ENCODE measurements around the gene FBXO42. TPM values are rescaled to one million over a fixed set of nuclear protein-coding genes. Genes with fewer than 3 reads are reported as not detected.
A peak's percentile ranks its signal among the peaks of the same experiment; 100 is the strongest.

Gene FBXO42
- total and polyA plus RNA-seq, 2 of the 13 experiments (the other 11 are each of a cell fraction or from before 2014, with no cell fraction given), result 7.6 to 17.5 TPM

GRCh38 chr1:16367258-16367967, 15.1 kb upstream of the FBXO42 start (continued):
- TF ChIP-seq FOXP4 (CRISPR knock-in tag; IDR thresholded peaks at IDR 0.05) (peak; percentile 51; the same call in 1 of the 2 replicates), TRIM24 (CRISPR knock-in tag; IDR thresholded peaks at IDR 0.05) (no peak), MBD4 (IDR thresholded peaks at IDR 0.05; ENCODE audit: borderline replicate concordance, low read length) (no peak), NCOA2 (CRISPR knock-in tag; IDR thresholded peaks at IDR 0.05) (no peak; the same call in 1 of the 2 replicates), ZNF180 (CRISPR knock-in tag; IDR thresholded peaks at IDR 0.05; ENCODE audit: borderline replicate concordance, low read depth) (no peak), PRDM15 (CRISPR knock-in tag; IDR thresholded peaks at IDR 0.05) (peak; percentile 89), TEF (CRISPR knock-in tag; IDR thresholded peaks at IDR 0.05) (no peak), ZNF383 (CRISPR knock-in tag; IDR thresholded peaks at IDR 0.05; ENCODE audit: borderline replicate concordance) (no peak), ARID5B (CRISPR knock-in tag; IDR thresholded peaks at IDR 0.05) (no peak; the same call in 1 of the 2 replicates), E2F1 (CRISPR knock-in tag; IDR thresholded peaks at IDR 0.05) (peak; percentile 79; the same call in 1 of the 2 replicates), ZBTB3 (CRISPR knock-in tag; IDR thresholded peaks at IDR 0.05; ENCODE audit: borderline replicate concordance, low read depth) (no peak), SNAI1 (CRISPR knock-in tag; IDR thresholded peaks at IDR 0.05; ENCODE audit: borderline replicate concordance) (peak; percentile 38; the same call in 1 of the 2 replicates), REXO4 (CRISPR knock-in tag; IDR thresholded peaks at IDR 0.05; ENCODE audit: borderline replicate concordance) (no peak), DDIT3 (CRISPR knock-in tag; IDR thresholded peaks at IDR 0.05) (no peak), GABPA (IDR thresholded peaks at IDR 0.05; ENCODE audit: low read depth, low read length) (no peak), GABPA (CRISPR knock-in tag; IDR thresholded peaks at IDR 0.05; ENCODE audit: low read depth) (no peak)
